ENCODE data around the gene DOCK6.
A peak's percentile ranks its signal among the peaks of the same experiment; 100 is the strongest.
"Not testable (repeated sequence)": the region's sequence is repeated elsewhere in the genome, so short reads cannot be mapped to it uniquely, and the experiment has no call there.

The DOCK6 gene

GRCh38 chr19:11168568-11168967 lies 93.8 kb downstream of the DOCK6 start:
- DNase-seq, result no peak

GRCh38 chr19:11166281-11167142 lies 95.8 kb downstream of the DOCK6 start:
- DNase-seq, result no peak

- DNase-seq, result no peak
Measured at GRCh38 chr19:11165486-11166030, 96.8 kb downstream of the DOCK6 start.

GRCh38 chr19:11164879-11165406 lies 97.4 kb downstream of the DOCK6 start:
- DNase-seq, result no peak

- DNase-seq, result no peak
Measured at GRCh38 chr19:11164296-11164695, 98.0 kb downstream of the DOCK6 start.

- DNase-seq, result not testable (repeated sequence)
Measured at GRCh38 chr19:11160440-11160768, 101.9 kb downstream of the DOCK6 start.

GRCh38 chr19:11159598-11160439 lies 102.5 kb downstream of the DOCK6 start:
- DNase-seq, result no peak

- peak; percentile 98 for DNase-seq
Measured at GRCh38 chr19:11155373-11156120, 106.8 kb downstream of the DOCK6 start, which contains the start of gene SPC24. Gene SPC24 (minus strand): TSS chr19:11155782. CDS start chr19:11155776, 6 bp downstream.

- DNase-seq, result no peak
Measured at GRCh38 chr19:11154683-11155047, 107.7 kb downstream of the DOCK6 start.

- DNase-seq, result no peak
Measured at GRCh38 chr19:11152318-11153062, 109.8 kb downstream of the DOCK6 start.

- no peak for DNase-seq
Measured at GRCh38 chr19:11151181-11151580, 111.1 kb downstream of the DOCK6 start.
